UCSD-AML1 (cell line): ENCODE results near the gene NSUN6.
"Not testable (repeated sequence)": the region's sequence is repeated elsewhere in the genome, so short reads cannot be mapped to it uniquely, and the experiment has no call there.

ENCODE experiments used
- DNase-seq: peaks from one replicate; lab custom pipeline; 2025; ENCODE audit not compliant: unreplicated experiment; lab: John Stamatoyannopoulos, UW

The NSUN6 gene

DNA sequence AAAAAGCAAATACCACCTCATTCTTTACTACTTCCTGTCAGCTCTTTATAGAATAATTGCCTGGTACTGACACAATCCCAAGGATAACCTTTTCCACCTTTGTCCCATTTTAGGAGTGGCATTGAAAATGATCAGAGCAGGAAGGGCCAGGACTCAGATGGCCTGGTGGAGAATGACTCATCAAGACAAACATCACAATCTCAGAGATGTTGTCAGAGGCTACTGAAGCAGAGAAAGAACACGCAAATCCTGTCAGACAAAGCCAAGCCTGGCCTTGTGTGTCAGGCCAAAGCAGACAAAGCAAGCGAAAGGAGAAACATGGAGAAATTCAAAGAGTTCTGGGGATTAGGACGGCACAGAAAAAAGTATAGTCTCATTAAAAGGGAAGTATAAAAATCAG lies 40.9 kb downstream of the NSUN6 start:
- no peak for DNase-seq

DNA sequence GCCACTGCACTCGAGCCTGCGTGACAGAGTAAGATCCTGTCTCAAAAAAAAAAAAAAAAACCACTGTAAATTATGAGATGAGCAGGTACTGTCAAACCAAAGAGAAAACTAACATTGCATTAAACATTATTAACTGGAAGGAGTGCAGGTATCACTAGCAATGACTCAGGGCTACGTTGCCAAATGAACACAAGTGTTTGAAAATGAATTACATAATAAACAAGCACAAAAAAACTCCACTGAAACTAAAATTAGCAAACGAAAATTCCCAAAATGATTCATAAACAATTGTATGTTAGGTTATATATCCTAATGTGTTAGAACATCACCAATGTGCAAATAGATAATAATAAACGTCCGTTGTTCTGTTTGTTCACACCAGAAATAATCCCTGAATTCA lies 42.8 kb downstream of the NSUN6 start:
- DNase-seq = no peak

DNA sequence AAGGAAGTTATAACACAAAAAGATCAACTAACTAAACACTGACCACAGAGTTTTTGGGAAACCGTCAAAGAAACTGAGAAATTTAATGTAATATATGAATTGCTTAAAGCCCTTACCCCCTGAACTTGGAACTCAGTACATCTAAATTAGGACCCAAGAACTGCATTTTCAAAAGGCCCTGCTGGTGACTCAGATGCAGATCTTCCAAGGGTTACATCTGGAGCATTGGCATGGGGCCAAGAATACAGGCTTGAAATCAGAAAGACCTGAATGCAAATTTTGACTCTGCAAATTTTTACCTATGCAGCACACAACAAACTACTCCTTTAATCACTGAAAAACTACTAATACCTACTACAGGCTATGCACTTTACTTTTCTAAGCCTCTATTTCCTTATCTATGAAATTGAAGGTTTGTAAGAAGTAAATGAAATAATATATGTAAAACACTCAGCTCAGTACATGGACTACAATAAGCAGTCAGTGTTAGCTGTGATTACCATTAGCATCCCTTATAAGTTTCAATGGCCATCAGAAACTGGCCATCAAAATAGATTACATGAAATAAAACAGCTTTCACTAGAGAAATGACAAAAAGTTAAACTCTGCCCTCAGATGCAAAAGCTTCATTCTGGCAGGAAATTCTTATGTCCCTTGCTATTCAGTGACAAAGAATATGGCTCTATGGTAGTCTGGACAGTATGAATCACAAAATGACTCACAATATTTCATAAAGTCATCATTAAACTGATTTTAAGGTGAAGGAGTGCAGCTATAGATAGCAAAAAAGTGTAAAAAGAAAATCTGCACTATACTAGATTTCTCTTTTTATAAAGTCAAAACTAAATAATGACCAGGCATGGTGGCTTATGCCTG lies 43.6 kb downstream of the NSUN6 start:
- no peak for DNase-seq

DNA sequence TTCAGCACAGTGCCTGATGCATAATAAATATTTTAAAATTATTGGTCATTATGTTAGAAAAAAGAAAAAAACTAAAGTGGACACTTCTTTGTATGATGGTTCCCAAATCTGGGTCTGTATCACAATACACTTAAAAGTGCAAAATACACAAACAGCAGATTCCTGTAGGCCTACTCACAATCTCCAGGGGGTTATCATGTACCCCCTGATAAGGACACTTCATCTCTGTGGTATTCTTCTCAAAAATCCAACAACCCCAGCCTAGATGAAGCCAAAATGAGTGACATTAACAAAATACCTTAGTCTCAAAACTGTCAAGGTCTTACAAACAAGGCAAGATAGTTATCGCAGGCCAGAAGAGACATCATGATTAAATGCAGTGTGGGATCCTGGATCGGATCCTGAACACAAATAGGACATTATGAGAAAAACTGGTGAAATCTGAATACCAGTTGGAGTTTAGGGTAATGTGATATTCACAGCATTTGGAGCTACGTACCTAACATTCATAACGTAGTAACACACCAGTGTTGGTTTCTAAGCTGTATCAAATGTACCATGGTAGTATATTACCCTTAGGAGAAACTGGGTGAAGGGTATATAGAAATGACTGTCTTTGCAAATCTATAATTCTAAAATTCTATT lies 45.2 kb downstream of the NSUN6 start:
- DNase-seq = no peak

DNA sequence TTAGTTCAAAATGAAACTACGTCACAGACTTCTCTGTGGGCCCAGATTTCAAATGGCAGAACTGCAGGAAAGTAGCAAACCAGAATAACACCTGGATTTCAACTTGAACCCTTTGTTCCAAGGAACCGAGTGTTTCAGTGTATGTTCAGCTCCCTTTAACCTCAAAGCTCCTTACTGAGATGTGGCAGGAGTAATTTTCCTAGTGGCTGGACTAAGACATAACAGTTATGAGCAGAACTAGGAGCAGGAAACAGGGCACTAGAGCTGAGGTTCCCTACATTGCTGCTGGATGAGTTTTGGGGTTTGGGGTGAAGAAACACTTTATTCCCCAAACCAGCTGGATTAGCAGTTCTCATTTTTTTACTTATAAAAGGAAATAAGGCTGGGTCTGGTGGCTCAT lies 50.1 kb downstream of the NSUN6 start:
- DNase-seq = no peak

- no peak for DNase-seq
Observed at GRCh38 chr10:18599392-18599791, 52.0 kb downstream of the NSUN6 start.

GRCh38 chr10:18594574-18595156 lies 56.7 kb downstream of the NSUN6 start:
- DNase-seq = peak; percentile 39

DNA sequence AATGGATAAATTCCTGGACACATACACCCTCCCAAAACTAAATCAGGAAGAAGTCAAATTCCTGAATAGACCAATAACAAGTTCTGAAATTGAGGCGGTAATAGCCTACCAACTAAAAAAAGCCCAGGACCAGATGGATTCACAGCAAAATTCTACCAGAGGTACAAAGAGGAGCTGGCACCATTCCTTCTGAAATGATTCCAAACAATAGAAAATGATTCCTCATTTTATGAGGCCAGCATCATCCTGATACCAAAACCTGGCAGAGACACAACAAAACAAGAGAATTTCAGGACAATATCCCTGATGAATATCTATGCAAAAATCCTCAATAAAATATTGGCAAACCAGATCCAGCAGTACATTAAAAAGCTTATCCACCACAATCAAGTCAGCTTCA lies 60.2 kb downstream of the NSUN6 start:
- DNase-seq = not testable (repeated sequence)

DNA sequence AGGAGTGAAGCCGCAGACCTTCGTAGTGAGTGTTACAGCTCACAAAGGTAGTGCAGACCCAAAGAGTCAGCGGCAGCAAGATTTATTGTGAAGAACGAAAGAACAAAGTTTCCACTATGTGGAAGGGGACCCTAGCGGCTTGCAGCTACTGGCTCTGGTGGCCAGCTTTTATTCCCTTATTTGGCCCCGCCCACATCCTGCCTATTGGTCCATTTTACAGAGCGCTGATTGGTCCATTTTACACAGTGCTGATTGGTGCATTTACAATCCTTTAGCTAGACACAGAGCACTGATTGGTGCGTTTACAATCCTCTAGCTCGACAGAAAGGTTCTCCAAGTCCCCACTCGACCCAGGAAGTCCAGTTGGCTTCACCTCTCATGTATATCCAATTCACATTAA lies 64.8 kb downstream of the NSUN6 start:
- DNase-seq = not testable (repeated sequence)

GRCh38 chr10:18583575-18584270 lies 67.7 kb downstream of the NSUN6 start:
- no peak for DNase-seq

DNA sequence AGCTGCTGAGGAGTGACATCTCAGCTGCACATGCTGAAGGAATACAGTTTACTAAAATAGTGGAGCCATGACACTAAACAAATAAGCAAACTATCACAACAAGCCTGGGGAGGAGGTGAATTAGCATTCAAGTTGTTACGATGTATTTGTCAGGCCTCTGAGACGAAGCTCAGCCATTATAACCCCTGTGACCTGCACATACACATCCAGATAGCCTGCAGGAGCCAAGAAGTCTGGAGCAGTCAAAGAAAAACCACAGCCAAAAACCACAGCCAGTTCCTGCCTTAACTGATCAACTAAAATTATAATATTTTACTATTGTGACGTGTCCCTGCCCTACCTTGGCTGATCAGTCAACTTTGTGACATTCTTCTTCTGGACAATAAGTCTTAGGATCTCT lies 68.6 kb downstream of the NSUN6 start:
- DNase-seq = peak; percentile 37

GRCh38 chr10:18577823-18578685 lies 73.3 kb downstream of the NSUN6 start:
- no peak for DNase-seq

DNA sequence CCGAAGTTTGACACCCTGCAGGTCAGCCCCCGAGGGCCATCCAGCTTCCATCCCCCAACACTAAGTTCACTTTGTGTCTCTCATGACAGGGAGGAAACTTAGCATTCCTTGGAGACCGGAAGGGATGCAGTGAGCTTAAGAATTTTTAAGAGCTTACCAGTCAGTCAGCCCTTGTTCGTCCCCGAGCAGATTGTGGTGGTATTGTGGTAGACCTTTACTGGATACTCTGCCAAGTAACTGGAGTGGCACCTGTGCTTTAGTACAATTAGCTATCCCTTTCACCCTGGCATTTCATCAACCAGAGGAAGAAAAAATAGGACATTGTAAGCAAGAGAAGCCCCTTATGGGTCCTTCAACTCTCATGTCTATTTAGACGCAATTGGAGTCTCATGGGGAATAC lies 74.8 kb downstream of the NSUN6 start:
- no peak for DNase-seq

GRCh38 chr10:18572959-18573561 lies 78.3 kb downstream of the NSUN6 start:
- no peak for DNase-seq

- no peak for DNase-seq
Observed at GRCh38 chr10:18571780-18572179, 79.6 kb downstream of the NSUN6 start.

GRCh38 chr10:18571076-18571475 lies 80.3 kb downstream of the NSUN6 start:
- DNase-seq = no peak

GRCh38 chr10:18570386-18570785 lies 81.0 kb downstream of the NSUN6 start:
- DNase-seq = not testable (repeated sequence)

DNA sequence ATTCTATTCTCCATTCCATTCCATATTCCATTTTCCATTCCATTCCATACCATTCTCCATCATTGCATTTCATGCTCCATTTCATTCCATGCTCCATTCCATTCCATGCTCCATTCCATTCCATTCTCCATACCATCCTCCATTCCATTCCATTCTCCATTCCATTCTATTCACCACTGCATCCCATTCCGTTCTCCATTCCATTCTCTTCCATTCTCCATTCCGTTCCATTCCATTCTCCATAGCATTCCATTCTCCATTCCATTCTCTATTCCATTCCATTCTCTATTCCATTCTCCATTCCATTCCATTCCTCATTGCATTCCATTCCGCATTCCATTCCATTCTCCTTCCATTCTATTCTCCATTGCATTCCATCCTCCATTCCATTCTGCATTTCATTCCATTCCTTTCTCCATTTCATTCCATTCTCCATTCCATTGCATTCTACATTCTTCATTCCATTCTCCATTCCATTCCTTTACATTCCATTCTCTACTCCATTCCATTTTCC lies 84.0 kb downstream of the NSUN6 start:
- DNase-seq = no peak

- DNase-seq = no peak
Observed at GRCh38 chr10:18566177-18566576, 85.2 kb downstream of the NSUN6 start.

DNA sequence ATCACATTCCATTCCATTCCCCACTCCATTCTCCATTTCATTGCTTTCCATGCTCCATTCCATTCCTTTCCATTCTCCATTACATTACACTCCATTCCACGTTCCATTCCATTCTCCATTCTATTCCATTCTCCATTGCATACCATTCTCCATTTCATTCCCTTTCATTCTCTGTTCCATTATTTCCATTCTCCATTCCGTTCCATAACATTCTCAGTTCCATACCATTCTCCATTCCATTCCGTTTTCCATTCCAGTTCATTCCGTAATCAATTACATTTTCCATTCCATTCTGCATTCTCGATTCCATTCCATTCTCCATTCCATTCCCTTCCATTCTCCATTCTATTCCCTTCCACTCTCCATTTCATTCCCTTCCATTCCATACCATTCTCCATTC lies 86.4 kb downstream of the NSUN6 start:
- no peak for DNase-seq
